HEK293T (cell line): ENCODE results near the gene CCP110.

ENCODE experiments used
- CTCF ChIA-PET: fragments of 350-600 bp; formaldehyde crosslinking; extraction: SDS; loops from one replicate; lab custom pipeline; 2021; ENCODE audit warnings: antibody characterized with exemption, inconsistent platforms; lab: Yijun Ruan, JAX
- POLR2A ChIA-PET: fragments of 350-600 bp; formaldehyde crosslinking; extraction: SDS; loops from one replicate; lab custom pipeline; 2020; ENCODE audit warnings: antibody characterized with exemption, inconsistent platforms; lab: Yijun Ruan, JAX
- DNase-seq: peaks from one replicate; pipeline ENCODE4 v3.0.0; 2012; ENCODE audit warnings: mixed read lengths; ENCODE audit errors: extremely low spot score
- ARNT ChIP-seq: fragments of 450-650 bp; IDR thresholded peaks from 2 replicates; pipeline ENCODE4 v1.6.1; 2017; ENCODE audit warnings: mild to moderate bottlenecking
- BHLHE40 ChIP-seq: fragments of 450-650 bp; IDR thresholded peaks from 2 replicates; pipeline ENCODE4 v1.6.1; 2016; ENCODE audit warnings: mild to moderate bottlenecking, moderate library complexity, borderline replicate concordance
- CTBP1 ChIP-seq: fragments of 450-650 bp; IDR thresholded peaks from 2 replicates; pipeline ENCODE4 v1.6.1; 2016; ENCODE audit warnings: borderline replicate concordance
- ELF4 ChIP-seq: fragments of 450-650 bp; IDR thresholded peaks from 2 replicates; pipeline ENCODE4 v1.6.1; 2017; ENCODE audit warnings: antibody characterized with exemption
- FOXA1 ChIP-seq: fragments of 450-650 bp; IDR thresholded peaks from 2 replicates; pipeline ENCODE4 v1.6.1; 2016; ENCODE audit warnings: mild to moderate bottlenecking
- FOXK2 ChIP-seq: fragments of 450-650 bp; IDR thresholded peaks from 2 replicates; pipeline ENCODE4 v1.6.1; 2016; ENCODE audit warnings: mild to moderate bottlenecking
- FOXM1 ChIP-seq: fragments of 450-650 bp; IDR thresholded peaks from 2 replicates; pipeline ENCODE4 v1.6.1; 2017; ENCODE audit warnings: mild to moderate bottlenecking, borderline replicate concordance
- HDGF ChIP-seq: fragments of 450-650 bp; IDR thresholded peaks from 2 replicates; pipeline ENCODE4 v1.6.1; 2017; ENCODE audit warnings: antibody characterized with exemption, borderline replicate concordance
- L3MBTL2 ChIP-seq: fragments of 450-650 bp; conservative IDR thresholded peaks from 2 replicates; pipeline ENCODE4 v1.6.1; 2016; ENCODE audit warnings: mild to moderate bottlenecking
- LEF1 ChIP-seq: fragments of 450-650 bp; IDR thresholded peaks from 2 replicates; pipeline ENCODE4 v1.6.1; 2017; ENCODE audit warnings: mild to moderate bottlenecking, borderline replicate concordance
- NFRKB ChIP-seq: fragments of 450-650 bp; IDR thresholded peaks from 2 replicates; pipeline ENCODE4 v1.6.1; 2016; ENCODE audit warnings: mild to moderate bottlenecking, moderate library complexity
- PKNOX1 ChIP-seq: fragments of 450-650 bp; IDR thresholded peaks from 2 replicates; pipeline ENCODE4 v1.6.1; 2016
- SP1 ChIP-seq: fragments of 450-650 bp; IDR thresholded peaks from 2 replicates; pipeline ENCODE4 v1.6.1; 2017
- SUZ12 ChIP-seq: fragments of 450-650 bp; IDR thresholded peaks from 2 replicates; pipeline ENCODE4 v1.6.1; 2016; ENCODE audit warnings: mild to moderate bottlenecking
- TARDBP ChIP-seq: fragments of 450-650 bp; IDR thresholded peaks from 2 replicates; pipeline ENCODE4 v1.6.1; 2016
- ZNF384 ChIP-seq: fragments of 450-650 bp; IDR thresholded peaks from 2 replicates; pipeline ENCODE4 v1.6.1; 2016

Gene CCP110

DNA sequence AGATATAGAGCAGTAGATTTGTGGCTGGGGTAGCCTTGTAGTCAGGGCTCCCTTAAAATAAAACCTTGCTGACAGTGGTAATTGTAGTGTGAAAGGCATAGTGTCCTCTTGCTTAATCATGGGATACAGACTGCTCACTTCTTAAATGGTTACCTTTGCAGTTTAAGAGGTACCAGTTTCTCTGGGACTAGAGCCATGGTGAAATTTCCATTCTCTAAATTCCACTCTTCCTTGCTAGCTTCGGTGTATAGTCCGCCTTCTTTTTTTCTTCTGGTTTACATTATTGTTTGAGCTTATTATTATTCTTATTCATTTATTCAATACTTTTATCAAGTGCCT lies 1.6 kb downstream of the CCP110 start:
- POLR2A ChIA-PET, result interaction anchor here (1.3 to 1.6 kb wide), 3 partner anchors 14 to 31 kb away, joined by 4 to 6 read pairs (median 6); partner anchors contain the start of gene VPS35L
- no peak for TF ChIP-seq TARDBP
- TF ChIP-seq SUZ12, result no peak
- TF ChIP-seq PKNOX1, result no peak
- TF ChIP-seq CTBP1, result no peak
- no peak for TF ChIP-seq NFRKB
- no peak for TF ChIP-seq SP1
- no peak for TF ChIP-seq ZNF384
- no peak for TF ChIP-seq HDGF
- DNase-seq, result no peak
- CTCF ChIA-PET, result interaction anchor here (0.6 to 1.1 kb wide), 2 partner anchors 15 to 30 kb away, joined by 3 read pairs; partner anchors contain the start of gene VPS35L

DNA sequence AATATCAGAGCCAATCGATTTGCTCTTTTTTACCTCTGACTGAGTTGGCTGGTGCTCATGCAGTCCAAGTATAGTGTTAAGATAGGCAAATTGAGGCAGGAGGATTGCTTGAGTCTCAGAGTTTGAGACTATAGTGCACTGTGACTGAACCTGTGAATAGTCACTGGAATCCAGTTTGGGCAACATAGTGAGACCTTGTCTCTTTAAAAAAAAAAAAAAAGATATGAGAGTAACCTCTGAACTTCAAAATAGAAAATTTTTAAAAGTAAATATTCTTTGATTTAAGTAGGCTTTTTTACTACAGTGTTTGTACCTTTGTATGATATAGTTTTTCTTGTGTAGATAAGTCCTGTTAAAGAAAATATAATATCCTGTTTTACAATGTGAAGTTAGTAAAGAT lies 3.4 kb downstream of the CCP110 start:
- ChIA-PET CTCF (no interaction called here), POLR2A (interaction anchor here (2.0 kb wide), 1 partner anchor 28 kb away, joined by 7 read pairs; the partner anchor contains the start of gene VPS35L)
- no peak for DNase-seq
- TF ChIP-seq ZNF384, result 0 out of 2 replicates have a peak, but pooled peaks have one; percentile 46
- TF ChIP-seq FOXA1, result no peak

DNA sequence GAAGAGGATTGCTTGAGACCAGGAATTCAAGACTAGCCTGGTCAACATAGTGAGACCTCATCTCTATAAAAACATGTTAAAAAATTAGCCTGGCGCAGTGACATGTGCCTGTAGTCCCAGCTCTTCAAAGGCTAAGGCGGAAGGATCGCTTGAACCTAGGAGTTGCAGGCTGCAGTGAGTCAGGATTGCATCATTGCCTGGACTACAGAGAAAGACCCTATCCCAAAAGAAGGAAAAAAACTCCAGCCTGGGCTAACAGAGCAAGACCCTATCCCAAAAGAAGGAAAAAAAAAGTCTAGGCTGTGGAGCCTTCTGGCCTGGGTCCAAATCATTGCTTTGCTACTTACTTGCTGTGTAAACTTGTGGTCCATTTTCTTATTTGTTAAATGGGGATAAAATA lies 4.9 kb downstream of the CCP110 start:
- TF ChIP-seq SUZ12, result no peak
- no peak for TF ChIP-seq HDGF
- no peak for TF ChIP-seq L3MBTL2
- no peak for TF ChIP-seq ARNT
- no peak for TF ChIP-seq BHLHE40
- TF ChIP-seq FOXK2, result no peak
- TF ChIP-seq LEF1, result no peak
- no peak for TF ChIP-seq CTBP1
- TF ChIP-seq TARDBP, result no peak
- no peak for TF ChIP-seq NFRKB
- no peak for TF ChIP-seq ELF4
- TF ChIP-seq ZNF384, result no peak
- no peak for TF ChIP-seq FOXA1
- TF ChIP-seq PKNOX1, result no peak
- TF ChIP-seq FOXM1, result no peak
- TF ChIP-seq SP1, result no peak
- CTCF ChIA-PET, result no interaction called here
- POLR2A ChIA-PET, result interaction anchor here (2.0 kb wide), 1 partner anchor 27 kb away, joined by 7 read pairs; the partner anchor contains the start of gene VPS35L
- DNase-seq, result no peak

- ChIA-PET POLR2A (no interaction called here), CTCF (no interaction called here)
- no peak for TF ChIP-seq PKNOX1
- no peak for TF ChIP-seq ZNF384
- TF ChIP-seq ARNT, result no peak
- TF ChIP-seq CTBP1, result no peak
- TF ChIP-seq FOXM1, result no peak
- TF ChIP-seq BHLHE40, result no peak
- TF ChIP-seq ELF4, result no peak
- no peak for TF ChIP-seq FOXK2
- no peak for TF ChIP-seq SUZ12
- TF ChIP-seq FOXA1, result no peak
- no peak for TF ChIP-seq SP1
- TF ChIP-seq NFRKB, result no peak
- TF ChIP-seq TARDBP, result no peak
- no peak for TF ChIP-seq LEF1
These were observed 8.9 kb downstream of the CCP110 start for GRCh38 chr16:19532601-19533000.

DNA sequence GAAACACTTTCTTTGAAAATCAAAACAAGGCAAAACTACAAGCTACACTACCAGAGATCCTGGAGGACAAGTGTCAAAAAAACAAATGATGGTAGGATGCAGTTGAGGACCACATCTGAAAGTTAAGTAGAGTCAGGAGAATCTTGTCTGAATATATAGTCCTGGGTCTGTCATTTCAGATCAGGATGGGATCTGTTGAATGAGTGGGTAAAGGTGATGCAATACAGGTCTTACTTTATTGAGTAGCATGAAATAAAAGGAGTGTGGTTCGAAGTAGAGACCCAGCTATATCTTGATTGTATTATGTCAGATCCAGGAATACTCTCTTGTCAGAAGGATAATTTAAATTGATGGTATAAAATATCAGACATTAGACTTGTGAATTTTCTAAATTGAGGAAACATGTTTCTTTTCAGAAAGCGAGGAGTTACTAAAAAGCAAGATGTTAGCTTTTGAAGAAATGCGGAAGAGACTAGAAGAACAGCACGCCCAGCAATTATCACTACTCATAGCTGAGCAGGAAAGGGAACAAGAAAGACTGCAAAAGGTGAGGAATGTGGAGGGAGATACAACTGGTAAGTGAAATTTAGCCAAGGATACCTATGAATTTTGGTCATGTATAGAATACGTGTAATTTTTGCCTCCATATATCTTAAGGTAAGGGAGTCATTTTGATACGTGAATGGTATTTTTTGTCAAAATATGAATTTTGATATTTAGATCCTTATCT lies 16.7 kb downstream of the CCP110 start:
- DNase-seq, result no peak
- ChIA-PET POLR2A (interaction anchor here (2.6 to 3.6 kb wide), 2 partner anchors 15 to 16 kb away, joined by 6 to 16 read pairs; partner anchors contain the start of gene VPS35L), CTCF (interaction anchor here (0.7 to 1.2 kb wide), 3 partner anchors 15 to 1544 kb away, joined by 3 to 4 read pairs (median 3); partner anchors contain the start of gene VPS35L)
- no peak for TF ChIP-seq CTBP1
- TF ChIP-seq PKNOX1, result no peak
- TF ChIP-seq ELF4, result no peak

More at GRCh38 chr16:19532601-19533000, 8.9 kb downstream of the CCP110 start:
- DNase-seq, result no peak
